ENCODE measurements around the gene PDE6A. TPM values are rescaled to one million over a fixed set of nuclear protein-coding genes. Genes with fewer than 3 reads are reported as not detected.
A peak's percentile ranks its signal among the peaks of the same experiment; 100 is the strongest.

PDE6A gene
- total RNA-seq, 1 donor from 2014 or later = 0.07 TPM

DNA sequence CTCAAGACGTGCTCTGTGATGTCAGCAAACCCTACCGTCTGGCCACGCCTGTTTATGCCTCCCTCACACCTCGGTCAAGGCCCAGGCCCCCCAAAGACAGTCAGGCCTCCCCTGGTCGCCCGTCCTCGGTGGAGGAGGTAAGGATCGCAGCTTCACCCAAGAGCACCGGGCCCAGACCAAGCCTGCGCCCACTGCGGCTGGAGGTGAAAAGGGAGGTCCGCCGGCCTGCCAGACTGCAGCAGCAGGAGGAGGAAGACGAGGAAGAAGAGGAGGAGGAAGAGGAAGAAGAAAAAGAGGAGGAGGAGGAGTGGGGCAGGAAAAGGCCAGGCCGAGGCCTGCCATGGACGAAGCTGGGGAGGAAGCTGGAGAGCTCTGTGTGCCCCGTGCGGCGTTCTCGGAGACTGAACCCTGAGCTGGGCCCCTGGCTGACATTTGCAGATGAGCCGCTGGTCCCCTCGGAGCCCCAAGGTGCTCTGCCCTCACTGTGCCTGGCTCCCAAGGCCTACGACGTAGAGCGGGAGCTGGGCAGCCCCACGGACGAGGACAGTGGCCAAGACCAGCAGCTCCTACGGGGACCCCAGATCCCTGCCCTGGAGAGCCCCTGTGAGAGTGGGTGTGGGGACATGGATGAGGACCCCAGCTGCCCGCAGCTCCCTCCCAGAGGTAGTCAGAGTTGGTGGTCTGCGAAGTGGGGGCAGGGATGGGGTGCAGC lies 111.3 kb downstream of the PDE6A start:
- TF ChIP-seq, protein P1, sequence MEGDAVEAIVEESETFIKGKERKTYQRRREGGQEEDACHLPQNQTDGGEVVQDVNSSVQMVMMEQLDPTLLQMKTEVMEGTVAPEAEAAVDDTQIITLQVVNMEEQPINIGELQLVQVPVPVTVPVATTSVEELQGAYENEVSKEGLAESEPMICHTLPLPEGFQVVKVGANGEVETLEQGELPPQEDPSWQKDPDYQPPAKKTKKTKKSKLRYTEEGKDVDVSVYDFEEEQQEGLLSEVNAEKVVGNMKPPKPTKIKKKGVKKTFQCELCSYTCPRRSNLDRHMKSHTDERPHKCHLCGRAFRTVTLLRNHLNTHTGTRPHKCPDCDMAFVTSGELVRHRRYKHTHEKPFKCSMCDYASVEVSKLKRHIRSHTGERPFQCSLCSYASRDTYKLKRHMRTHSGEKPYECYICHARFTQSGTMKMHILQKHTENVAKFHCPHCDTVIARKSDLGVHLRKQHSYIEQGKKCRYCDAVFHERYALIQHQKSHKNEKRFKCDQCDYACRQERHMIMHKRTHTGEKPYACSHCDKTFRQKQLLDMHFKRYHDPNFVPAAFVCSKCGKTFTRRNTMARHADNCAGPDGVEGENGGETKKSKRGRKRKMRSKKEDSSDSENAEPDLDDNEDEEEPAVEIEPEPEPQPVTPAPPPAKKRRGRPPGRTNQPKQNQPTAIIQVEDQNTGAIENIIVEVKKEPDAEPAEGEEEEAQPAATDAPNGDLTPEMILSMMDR (IDR thresholded peaks at IDR 0.05; ENCODE audit: unreplicated experiment) = no peak
- Mint-ChIP-seq H3K36me3 (ENCODE audit: insufficient read depth) (no peaks in the 10 kb centered on the region), H3K4me3 (ENCODE audit: low read depth) (no peak overlapping the region)

DNA sequence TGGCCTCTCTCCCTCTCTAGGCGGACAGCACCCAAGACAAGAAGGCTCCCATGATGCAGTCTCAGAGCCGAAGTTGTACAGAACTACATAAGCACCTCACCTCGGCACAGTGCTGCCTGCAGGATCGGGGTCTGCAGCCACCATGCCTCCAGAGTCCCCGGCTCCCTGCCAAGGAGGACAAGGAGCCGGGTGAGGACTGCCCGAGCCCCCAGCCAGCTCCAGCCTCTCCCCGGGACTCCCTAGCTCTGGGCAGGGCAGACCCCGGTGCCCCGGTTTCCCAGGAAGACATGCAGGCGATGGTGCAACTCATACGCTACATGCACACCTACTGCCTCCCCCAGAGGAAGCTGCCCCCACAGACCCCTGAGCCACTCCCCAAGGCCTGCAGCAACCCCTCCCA lies 112.0 kb downstream of the PDE6A start:
- H3K27ac Mint-ChIP-seq = no peak overlapping the region
- no peak overlapping the region for H3K4me3 Mint-ChIP-seq (ENCODE audit: low read depth)
- H3K4me1 Mint-ChIP-seq (ENCODE audit: low read depth) = no peaks in the 10 kb centered on the region
- H3K9me3 Mint-ChIP-seq (ENCODE audit: low read depth) = no peaks in the 10 kb centered on the region
- H3K27me3 Mint-ChIP-seq = peaks cover 3% of the 10 kb centered on the region
- TF ChIP-seq, protein P1 (IDR thresholded peaks at IDR 0.05; ENCODE audit: unreplicated experiment) = no peak
- DNase-seq (ENCODE audit: low spot score, unreplicated experiment) = no peak
- H3K36me3 Mint-ChIP-seq (ENCODE audit: insufficient read depth) = no peaks in the 10 kb centered on the region

More for the DNA sequence above, 111.3 kb downstream of the PDE6A start:
- no peak for DNase-seq (ENCODE audit: low spot score, unreplicated experiment)
- Mint-ChIP-seq H3K4me1 (ENCODE audit: low read depth) (no peaks in the 10 kb centered on the region), H3K27ac (no peak overlapping the region), H3K27me3 (peaks cover 3% of the 10 kb centered on the region), H3K9me3 (ENCODE audit: low read depth) (no peaks in the 10 kb centered on the region)

DNA sequence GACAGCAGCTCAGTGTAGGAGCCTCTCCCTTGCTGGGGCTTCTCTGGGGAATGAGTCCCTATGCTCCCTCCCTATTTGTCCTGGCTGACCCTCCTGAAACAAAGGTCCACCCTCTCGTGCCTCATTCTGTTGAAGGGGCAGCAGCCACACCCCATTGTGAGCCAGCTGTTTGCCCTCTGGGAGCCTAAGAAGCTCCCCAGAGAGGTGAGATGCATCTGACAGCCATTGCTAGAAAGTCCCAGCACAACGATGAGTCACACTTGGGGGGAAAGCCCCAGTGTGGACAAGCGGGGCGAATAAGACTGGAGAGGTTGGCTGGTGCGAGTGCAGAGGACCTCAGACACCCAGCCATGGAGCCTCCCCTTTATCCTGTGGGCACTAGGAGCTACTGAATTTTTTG lies 113.1 kb downstream of the PDE6A start:
- no peaks in the 10 kb centered on the region for H3K4me1 Mint-ChIP-seq (ENCODE audit: low read depth)
- no peaks in the 10 kb centered on the region for H3K36me3 Mint-ChIP-seq (ENCODE audit: insufficient read depth)
- H3K27ac Mint-ChIP-seq = no peak overlapping the region
- no peak for DNase-seq (ENCODE audit: low spot score, unreplicated experiment)
- H3K4me3 Mint-ChIP-seq (ENCODE audit: low read depth) = no peak overlapping the region
- peaks cover 7% of the 10 kb centered on the region for H3K27me3 Mint-ChIP-seq
- no peaks in the 10 kb centered on the region for H3K9me3 Mint-ChIP-seq (ENCODE audit: low read depth)
- TF ChIP-seq, protein P1 (IDR thresholded peaks at IDR 0.05; ENCODE audit: unreplicated experiment) = no peak

DNA sequence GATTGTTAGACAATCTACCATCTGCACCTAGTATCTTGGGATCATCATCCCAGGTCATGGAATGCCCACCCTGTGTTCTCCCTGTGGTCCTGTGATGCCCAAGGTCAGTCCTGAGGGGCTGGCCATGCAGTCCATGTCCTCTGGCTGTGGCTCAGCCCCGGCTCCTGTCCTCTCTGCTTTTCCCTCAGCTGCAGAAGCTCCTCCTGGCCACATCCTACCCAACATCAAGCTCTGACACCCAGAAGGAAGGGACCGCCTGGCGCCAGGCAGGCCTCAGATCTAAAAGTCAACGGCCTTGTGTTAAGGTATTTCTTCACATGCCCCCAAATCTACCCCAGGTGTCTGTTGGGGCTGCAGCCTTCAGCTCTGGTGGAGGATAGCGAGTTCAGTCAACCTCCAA lies 114.0 kb downstream of the PDE6A start:
- DNase-seq (ENCODE audit: low spot score, unreplicated experiment) = no peak
- TF ChIP-seq, protein P1 (IDR thresholded peaks at IDR 0.05; ENCODE audit: unreplicated experiment) = no peak
- Mint-ChIP-seq H3K36me3 (ENCODE audit: insufficient read depth) (no peaks in the 10 kb centered on the region), H3K9me3 (ENCODE audit: low read depth) (no peaks in the 10 kb centered on the region), H3K27ac (no peak overlapping the region), H3K27me3 (peaks cover 6% of the 10 kb centered on the region), H3K4me3 (ENCODE audit: low read depth) (no peak overlapping the region), H3K4me1 (ENCODE audit: low read depth) (no peaks in the 10 kb centered on the region)

DNA sequence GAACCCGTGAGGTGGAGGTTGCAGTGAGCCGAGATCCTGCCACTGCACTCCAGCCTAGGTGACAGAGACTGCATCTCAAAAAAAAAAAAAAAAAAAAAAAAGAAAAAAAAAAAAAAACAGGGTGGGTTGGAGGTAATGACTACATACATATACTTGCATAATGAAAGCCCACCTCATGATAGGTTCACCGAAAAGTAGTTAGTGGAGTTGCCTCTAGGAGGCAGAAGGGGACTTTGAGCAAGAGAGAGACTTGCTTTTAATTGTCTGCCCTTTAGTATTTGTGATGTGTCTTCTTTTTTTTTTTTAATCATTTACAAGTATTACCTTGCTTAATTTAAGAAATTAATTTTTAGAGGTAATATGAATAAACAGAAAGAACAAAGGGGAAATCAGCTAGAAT lies 114.6 kb downstream of the PDE6A start:
- TF ChIP-seq, protein P1 (IDR thresholded peaks at IDR 0.05; ENCODE audit: unreplicated experiment) = peak; percentile 39
- Mint-ChIP-seq H3K4me1 (ENCODE audit: low read depth) (no peaks in the 10 kb centered on the region), H3K9me3 (ENCODE audit: low read depth) (no peaks in the 10 kb centered on the region), H3K27me3 (peaks cover 9% of the 10 kb centered on the region), H3K4me3 (ENCODE audit: low read depth) (no peak overlapping the region), H3K36me3 (ENCODE audit: insufficient read depth) (no peaks in the 10 kb centered on the region), H3K27ac (no peak overlapping the region)
- DNase-seq (ENCODE audit: low spot score, unreplicated experiment) = no peak
